Endodermal cell (in vitro differentiated cells): ENCODE results near the gene UBE3C. TPM values are rescaled to one million over a fixed set of nuclear protein-coding genes. Genes with fewer than 3 reads are reported as not detected.
A peak's percentile ranks its signal among the peaks of the same experiment; 100 is the strongest.

Experiments
- DNase-seq: peaks from one replicate; pipeline ENCODE4 v3.0.0-alpha.2; 2017
- H3K27ac ChIP-seq: 2 replicates; pipeline ENCODE4 v1.5.1; 2013; ENCODE audit warnings: mild to moderate bottlenecking, low read depth, low read length, moderate library complexity
- H3K27me3 ChIP-seq: 2 replicates; pipeline ENCODE4 v1.6.1; 2013; ENCODE audit warnings: mild to moderate bottlenecking, low read length, moderate library complexity; ENCODE audit not compliant: insufficient read depth, control insufficient read depth, poor library complexity, severe bottlenecking
- H3K36me3 ChIP-seq: 2 replicates; pipeline ENCODE4 v1.7.0; 2013; ENCODE audit warnings: mild to moderate bottlenecking, low read length, moderate library complexity; ENCODE audit not compliant: control insufficient read depth, insufficient read depth
- H3K4me1 ChIP-seq: one replicate; pipeline ENCODE4 v1.7.0; 2013; ENCODE audit warnings: low read length; ENCODE audit not compliant: control insufficient read depth, insufficient read depth
- H3K4me3 ChIP-seq: 2 replicates; pipeline ENCODE4 v1.5.1; 2013; ENCODE audit warnings: mild to moderate bottlenecking, low read length, moderate library complexity
- H3K9ac ChIP-seq: 2 replicates; pipeline ENCODE4 v1.6.1; 2013; ENCODE audit warnings: mild to moderate bottlenecking, low read length, moderate library complexity; ENCODE audit not compliant: poor library complexity, severe bottlenecking; ENCODE audit errors: extremely low read depth
- H3K9me3 ChIP-seq: 2 replicates; pipeline ENCODE4 v1.6.1; 2013; ENCODE audit warnings: mild to moderate bottlenecking, low read length, moderate library complexity; ENCODE audit not compliant: control insufficient read depth
- H3K27ac Mint-ChIP-seq: 2 replicates; pipeline ENCODE4 v1.8.0; 2020; ENCODE audit warnings: mixed read lengths
- H3K27me3 Mint-ChIP-seq: 2 replicates; pipeline ENCODE4 v1.8.0; 2021; ENCODE audit warnings: mild to moderate bottlenecking, mixed read lengths; ENCODE audit not compliant: insufficient read depth
- H3K36me3 Mint-ChIP-seq: 2 replicates; pipeline ENCODE4 v1.8.0; 2020; ENCODE audit warnings: low read depth, mixed read lengths
- H3K4me1 Mint-ChIP-seq: 2 replicates; pipeline ENCODE4 v1.8.0; 2020; ENCODE audit warnings: mixed read lengths
- H3K4me3 Mint-ChIP-seq: 2 replicates; pipeline ENCODE4 v1.8.0; 2020; ENCODE audit warnings: mild to moderate bottlenecking, moderate library complexity, mixed read lengths
- H3K9me3 Mint-ChIP-seq: 2 replicates; pipeline ENCODE4 v1.8.0; 2020; ENCODE audit warnings: mild to moderate bottlenecking, mixed read lengths
- CTCF ChIP-seq: fragments of 200-600 bp; sonication (generic); conservative IDR thresholded peaks from 2 replicates; pipeline ENCODE4 v1.5.0; 2021; ENCODE audit warnings: antibody characterized with exemption, mild to moderate bottlenecking
- WGBS, 2 experiments: methylation state at CpG; one replicate each; pipeline versions ENCODE4 v1.1.5 to v1.1.7; 2013; ENCODE audit warnings: missing lambda C conversion rate in 2 of 2, mixed read lengths in 1 of 2; ENCODE audit not compliant: insufficient coverage in 1 of 2, insufficient read length in 1 of 2; 5-methylcytosine and 5-hydroxymethylcytosine counted together
- total RNA-seq, 2 donors: library from RNA; stranded (reverse); fragmentation: NEBNext Ultra II Directional in 1 of 2; extraction: Animal tissue kit (Norgen Biotek cat#: 25700) in 1 of 2; gene quantifications; 2 replicates in 1 of 2; 3 replicates in 1 of 2; pipeline ENCODE4 v1.2.1, GENCODE V29; 2021

The UBE3C gene
- total RNA-seq, 2 donors from 2014 or later = 53.4 to 55.9 TPM

GRCh38 chr7:157151626-157152339 is 13.1 kb downstream of the UBE3C start:
- Mint-ChIP-seq H3K27ac (peak overlapping the region; percentile 57), H3K9me3 (no peaks in the 10 kb centered on the region), H3K4me3 (no peak overlapping the region), H3K27me3 (no peaks in the 10 kb centered on the region), H3K4me1 (peaks cover 52% of the 10 kb centered on the region), H3K36me3 (peaks cover 10% of the 10 kb centered on the region)
- H3K4me1 ChIP-seq = peaks cover 11% of the 10 kb centered on the region
- H3K27ac ChIP-seq = no peak overlapping the region
- no peaks in the 10 kb centered on the region for H3K27me3 ChIP-seq
- TF ChIP-seq CTCF = no peak
- no peak for DNase-seq
- H3K9me3 ChIP-seq = no peaks in the 10 kb centered on the region
- H3K4me3 ChIP-seq = no peak overlapping the region
- 83 to 90% methylated on average over 3 to 5 of the region's 5 CpGs for WGBS, 2 experiments
- peaks cover 12% of the 10 kb centered on the region for H3K36me3 ChIP-seq
- no peak overlapping the region for H3K9ac ChIP-seq

- Mint-ChIP-seq H3K9me3 (no peaks in the 10 kb centered on the region), H3K27me3 (no peaks in the 10 kb centered on the region), H3K27ac (peak overlapping the region; percentile 57), H3K4me3 (no peak overlapping the region), H3K36me3 (peaks cover 8% of the 10 kb centered on the region), H3K4me1 (peaks cover 48% of the 10 kb centered on the region)
- Histone ChIP-seq H3K4me1 (peaks cover 11% of the 10 kb centered on the region), H3K4me3 (no peak overlapping the region), H3K27me3 (no peaks in the 10 kb centered on the region), H3K27ac (no peak overlapping the region), H3K9me3 (no peaks in the 10 kb centered on the region), H3K36me3 (peaks cover 12% of the 10 kb centered on the region), H3K9ac (no peak overlapping the region)
- no peak for TF ChIP-seq CTCF
- 86 to 99% methylated on average over 9 of the region's 9 CpGs for WGBS, 2 experiments
- DNase-seq = no peak
Measured at GRCh38 chr7:157152391-157152937, 13.7 kb downstream of the UBE3C start.

- Mint-ChIP-seq H3K4me3 (peak overlapping the region; percentile 27), H3K27me3 (no peaks in the 10 kb centered on the region), H3K9me3 (no peaks in the 10 kb centered on the region), H3K36me3 (peaks cover 8% of the 10 kb centered on the region), H3K27ac (peak overlapping the region; percentile 30), H3K4me1 (peaks cover 48% of the 10 kb centered on the region)
- Histone ChIP-seq H3K4me3 (no peak overlapping the region), H3K27me3 (no peaks in the 10 kb centered on the region), H3K4me1 (peaks cover 11% of the 10 kb centered on the region), H3K9me3 (no peaks in the 10 kb centered on the region), H3K36me3 (peaks cover 12% of the 10 kb centered on the region), H3K9ac (no peak overlapping the region), H3K27ac (no peak overlapping the region)
- 94 to 98% methylated on average over 6 to 8 of the region's 8 CpGs for WGBS, 2 experiments
- TF ChIP-seq CTCF = no peak
- DNase-seq = no peak
Measured at GRCh38 chr7:157153260-157153659, 14.5 kb downstream of the UBE3C start.
